ENCODE measurements around the gene ORMDL2.
"Not testable (repeated sequence)": the region's sequence is repeated elsewhere in the genome, so short reads cannot be mapped to it uniquely, and the experiment has no call there.

ORMDL2 gene

GRCh38 chr12:55828357-55828756 lies 10.5 kb downstream of the ORMDL2 start:
- peaks cover 3% of the 10 kb centered on the region for H3K36me3 ChIP-seq (ENCODE audit: control insufficient read depth, insufficient read depth, low read length, severe bottlenecking)
- DNase-seq (ENCODE audit: low read depth) = no peak
- H3K9ac ChIP-seq (ENCODE audit: low read length) = peak overlapping the region; percentile 85
- H3K9me3 ChIP-seq (ENCODE audit: control insufficient read depth, low read length) = no peaks in the 10 kb centered on the region
- peaks cover 41% of the 10 kb centered on the region for H3K4me1 ChIP-seq (ENCODE audit: control insufficient read depth, insufficient read depth, low read length)
- H3K27me3 ChIP-seq (replicated peaks; ENCODE audit: control insufficient read depth, insufficient read depth, low read length) = no peaks in the 10 kb centered on the region
- H3K4me3 ChIP-seq (ENCODE audit: low read length) = peak overlapping the region; percentile 99

GRCh38 chr12:55829967-55830600 lies 12.2 kb downstream of the ORMDL2 start:
- H3K4me1 ChIP-seq (ENCODE audit: control insufficient read depth, insufficient read depth, low read length) = peaks cover 41% of the 10 kb centered on the region
- peak; percentile 51 for DNase-seq (ENCODE audit: low read depth)
- H3K9ac ChIP-seq (ENCODE audit: low read length) = peak overlapping the region; percentile 96
- peak overlapping the region; percentile 99 for H3K4me3 ChIP-seq (ENCODE audit: low read length)
- H3K27me3 ChIP-seq (replicated peaks; ENCODE audit: control insufficient read depth, insufficient read depth, low read length) = no peaks in the 10 kb centered on the region
- peaks cover 6% of the 10 kb centered on the region for H3K36me3 ChIP-seq (ENCODE audit: control insufficient read depth, insufficient read depth, low read length, severe bottlenecking)
- no peaks in the 10 kb centered on the region for H3K9me3 ChIP-seq (ENCODE audit: control insufficient read depth, low read length)

GRCh38 chr12:55830601-55831446 lies 13.0 kb downstream of the ORMDL2 start:
- peaks cover 41% of the 10 kb centered on the region for H3K4me1 ChIP-seq (ENCODE audit: control insufficient read depth, insufficient read depth, low read length)
- peak overlapping the region; percentile 96 for H3K9ac ChIP-seq (ENCODE audit: low read length)
- H3K36me3 ChIP-seq (ENCODE audit: control insufficient read depth, insufficient read depth, low read length, severe bottlenecking) = peaks cover 9% of the 10 kb centered on the region
- DNase-seq (ENCODE audit: low read depth) = peak; percentile 79
- no peaks in the 10 kb centered on the region for H3K9me3 ChIP-seq (ENCODE audit: control insufficient read depth, low read length)
- peak overlapping the region; percentile 99 for H3K4me3 ChIP-seq (ENCODE audit: low read length)
- H3K27me3 ChIP-seq (replicated peaks; ENCODE audit: control insufficient read depth, insufficient read depth, low read length) = no peaks in the 10 kb centered on the region

- Histone ChIP-seq H3K4me1 (ENCODE audit: control insufficient read depth, insufficient read depth, low read length) (peaks cover 38% of the 10 kb centered on the region), H3K4me3 (ENCODE audit: low read length) (peak overlapping the region; percentile 99), H3K9me3 (ENCODE audit: control insufficient read depth, low read length) (no peaks in the 10 kb centered on the region), H3K27me3 (replicated peaks; ENCODE audit: control insufficient read depth, insufficient read depth, low read length) (no peaks in the 10 kb centered on the region), H3K36me3 (ENCODE audit: control insufficient read depth, insufficient read depth, low read length, severe bottlenecking) (peaks cover 14% of the 10 kb centered on the region), H3K9ac (ENCODE audit: low read length) (peak overlapping the region; percentile 96)
- no peak for DNase-seq (ENCODE audit: low read depth)
Observed at GRCh38 chr12:55831447-55831815, 13.6 kb downstream of the ORMDL2 start.

- Histone ChIP-seq H3K9me3 (ENCODE audit: control insufficient read depth, low read length) (no peaks in the 10 kb centered on the region), H3K27me3 (replicated peaks; ENCODE audit: control insufficient read depth, insufficient read depth, low read length) (no peaks in the 10 kb centered on the region), H3K9ac (ENCODE audit: low read length) (no peak overlapping the region), H3K36me3 (ENCODE audit: control insufficient read depth, insufficient read depth, low read length, severe bottlenecking) (peaks cover 27% of the 10 kb centered on the region), H3K4me1 (ENCODE audit: control insufficient read depth, insufficient read depth, low read length) (peaks cover 32% of the 10 kb centered on the region), H3K4me3 (ENCODE audit: low read length) (no peak overlapping the region)
- no peak for DNase-seq (ENCODE audit: low read depth)
Observed at GRCh38 chr12:55833056-55833455, 15.2 kb downstream of the ORMDL2 start.

- not testable (repeated sequence) for DNase-seq (ENCODE audit: low read depth)
- H3K4me1 ChIP-seq (ENCODE audit: control insufficient read depth, insufficient read depth, low read length) = peaks cover 25% of the 10 kb centered on the region
Observed at GRCh38 chr12:55834400-55834799, 16.6 kb downstream of the ORMDL2 start.

GRCh38 chr12:55838361-55838760 lies 20.5 kb downstream of the ORMDL2 start:
- Histone ChIP-seq H3K9ac (ENCODE audit: low read length) (no peak overlapping the region), H3K4me3 (ENCODE audit: low read length) (no peak overlapping the region), H3K4me1 (ENCODE audit: control insufficient read depth, insufficient read depth, low read length) (peaks cover 34% of the 10 kb centered on the region), H3K9me3 (ENCODE audit: control insufficient read depth, low read length) (no peaks in the 10 kb centered on the region), H3K27me3 (replicated peaks; ENCODE audit: control insufficient read depth, insufficient read depth, low read length) (no peaks in the 10 kb centered on the region), H3K36me3 (ENCODE audit: control insufficient read depth, insufficient read depth, low read length, severe bottlenecking) (peaks cover 53% of the 10 kb centered on the region)
- DNase-seq (ENCODE audit: low read depth) = no peak

More at GRCh38 chr12:55834400-55834799, 16.6 kb downstream of the ORMDL2 start:
- H3K27me3 ChIP-seq (replicated peaks; ENCODE audit: control insufficient read depth, insufficient read depth, low read length); H3K9ac ChIP-seq (ENCODE audit: low read length); H3K4me3 ChIP-seq (ENCODE audit: low read length); H3K9me3 ChIP-seq (ENCODE audit: control insufficient read depth, low read length): not testable (repeated sequence)
- H3K36me3 ChIP-seq (ENCODE audit: control insufficient read depth, insufficient read depth, low read length, severe bottlenecking) = peaks cover 37% of the 10 kb centered on the region

- H3K27me3 ChIP-seq (replicated peaks; ENCODE audit: control insufficient read depth, insufficient read depth, low read length) = no peaks in the 10 kb centered on the region
- H3K36me3 ChIP-seq (ENCODE audit: control insufficient read depth, insufficient read depth, low read length, severe bottlenecking) = peaks cover 53% of the 10 kb centered on the region
- no peaks in the 10 kb centered on the region for H3K9me3 ChIP-seq (ENCODE audit: control insufficient read depth, low read length)
- DNase-seq (ENCODE audit: low read depth) = no peak
- peaks cover 40% of the 10 kb centered on the region for H3K4me1 ChIP-seq (ENCODE audit: control insufficient read depth, insufficient read depth, low read length)
- no peak overlapping the region for H3K9ac ChIP-seq (ENCODE audit: low read length)
- H3K4me3 ChIP-seq (ENCODE audit: low read length) = no peak overlapping the region
Observed at GRCh38 chr12:55839345-55840140, 21.7 kb downstream of the ORMDL2 start.

GRCh38 chr12:55840581-55841351 lies 22.9 kb downstream of the ORMDL2 start:
- no peak for DNase-seq (ENCODE audit: low read depth)
- H3K27me3 ChIP-seq (replicated peaks; ENCODE audit: control insufficient read depth, insufficient read depth, low read length) = no peaks in the 10 kb centered on the region
- H3K9ac ChIP-seq (ENCODE audit: low read length) = no peak overlapping the region
- peak overlapping the region; percentile 89 for H3K4me3 ChIP-seq (ENCODE audit: low read length)
- H3K4me1 ChIP-seq (ENCODE audit: control insufficient read depth, insufficient read depth, low read length) = peaks cover 49% of the 10 kb centered on the region
- H3K9me3 ChIP-seq (ENCODE audit: control insufficient read depth, low read length) = no peaks in the 10 kb centered on the region
- peaks cover 48% of the 10 kb centered on the region for H3K36me3 ChIP-seq (ENCODE audit: control insufficient read depth, insufficient read depth, low read length, severe bottlenecking)

- peak; percentile 90 for DNase-seq (ENCODE audit: low read depth)
- H3K9ac ChIP-seq (ENCODE audit: low read length) = peak within 1 kb of the TSS; percentile 92
- peaks cover 28% of the 10 kb centered on the region for H3K36me3 ChIP-seq (ENCODE audit: control insufficient read depth, insufficient read depth, low read length, severe bottlenecking)
- H3K27me3 ChIP-seq (replicated peaks; ENCODE audit: control insufficient read depth, insufficient read depth, low read length) = no peaks in the 10 kb centered on the region
- H3K4me1 ChIP-seq (ENCODE audit: control insufficient read depth, insufficient read depth, low read length) = peaks cover 66% of the 10 kb centered on the region
- no peaks in the 10 kb centered on the region for H3K9me3 ChIP-seq (ENCODE audit: control insufficient read depth, low read length)
- H3K4me3 ChIP-seq (ENCODE audit: low read length) = peak within 1 kb of the TSS; percentile 89
Observed at GRCh38 chr12:55842681-55843429, 25.0 kb downstream of the ORMDL2 start, which contains the start of gene MMP19. TSS of gene MMP19 (minus strand) at chr12:55842936. CDS start at chr12:55842830, 106 bp downstream.
